Measurements from ENCODE around the gene SPOPL.

DNA sequence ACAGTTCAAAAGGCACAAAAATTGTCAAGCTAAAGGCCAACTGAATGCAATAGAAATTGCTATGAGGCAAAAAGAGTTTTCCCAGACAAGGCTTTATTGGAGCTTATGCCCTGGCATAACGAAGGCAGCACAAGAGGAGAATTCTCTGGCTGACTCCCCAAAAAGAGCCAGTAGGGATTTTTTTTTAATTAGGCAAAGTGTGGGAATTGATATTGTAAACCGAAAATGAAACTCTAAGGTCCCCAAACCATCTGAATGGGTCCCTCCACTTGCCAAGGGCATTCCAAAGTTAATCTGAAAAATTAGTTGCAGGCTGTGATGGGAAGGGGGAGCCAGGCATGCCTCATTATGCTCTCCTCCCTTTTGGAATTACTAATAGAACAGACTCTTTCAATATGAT is 118.9 kb downstream of the SPOPL start:
- TF ChIP-seq CTCF (conservative IDR thresholded peaks at IDR 0.05; ENCODE audit: low read depth, low read length) (no peak), EZH2 (IDR thresholded peaks at IDR 0.05; ENCODE audit: borderline replicate concordance, low read depth, low read length, poor library complexity, severe bottlenecking) (no peak)
